ENCODE measurements around the gene CDKAL1.

CDKAL1 gene

GRCh38 chr6:20939161-20939775, 405.0 kb downstream of the CDKAL1 start:
- TF ChIP-seq CTCF (IDR thresholded peaks at IDR 0.05; ENCODE audit: low read depth, low read length) = no peak
- no peaks in the 10 kb centered on the region for H3K36me3 ChIP-seq
- DNase-seq = no peak
- H3K9me3 ChIP-seq = no peaks in the 10 kb centered on the region
- no peaks in the 10 kb centered on the region for H3K27me3 ChIP-seq
- no peak overlapping the region for H3K4me3 ChIP-seq (ENCODE audit: low read depth, low read length)
- no peaks in the 10 kb centered on the region for H3K4me1 ChIP-seq

GRCh38 chr6:20943040-20943627, 408.9 kb downstream of the CDKAL1 start:
- Histone ChIP-seq H3K36me3 (no peaks in the 10 kb centered on the region), H3K27me3 (no peaks in the 10 kb centered on the region), H3K4me1 (no peaks in the 10 kb centered on the region), H3K9me3 (no peaks in the 10 kb centered on the region), H3K4me3 (ENCODE audit: low read depth, low read length) (no peak overlapping the region)
- DNase-seq = no peak
- no peak for TF ChIP-seq CTCF (IDR thresholded peaks at IDR 0.05; ENCODE audit: low read depth, low read length)

- Histone ChIP-seq H3K4me1 (no peaks in the 10 kb centered on the region), H3K4me3 (ENCODE audit: low read depth, low read length) (no peak overlapping the region), H3K9me3 (no peaks in the 10 kb centered on the region), H3K36me3 (no peaks in the 10 kb centered on the region), H3K27me3 (no peaks in the 10 kb centered on the region)
- no peak for DNase-seq
- TF ChIP-seq CTCF (IDR thresholded peaks at IDR 0.05; ENCODE audit: low read depth, low read length) = no peak
These were observed 409.7 kb downstream of the CDKAL1 start for GRCh38 chr6:20943922-20944321.

- H3K36me3 ChIP-seq = no peaks in the 10 kb centered on the region
- no peak for TF ChIP-seq CTCF (IDR thresholded peaks at IDR 0.05; ENCODE audit: low read depth, low read length)
- H3K27me3 ChIP-seq = no peaks in the 10 kb centered on the region
- no peaks in the 10 kb centered on the region for H3K4me1 ChIP-seq
- DNase-seq = no peak
- H3K9me3 ChIP-seq = no peaks in the 10 kb centered on the region
- no peak overlapping the region for H3K4me3 ChIP-seq (ENCODE audit: low read depth, low read length)
These were observed 411.8 kb downstream of the CDKAL1 start for GRCh38 chr6:20946022-20946421.

GRCh38 chr6:20946890-20947289, 412.6 kb downstream of the CDKAL1 start:
- Histone ChIP-seq H3K4me3 (ENCODE audit: low read depth, low read length) (no peak overlapping the region), H3K27me3 (no peaks in the 10 kb centered on the region), H3K9me3 (no peaks in the 10 kb centered on the region), H3K36me3 (no peaks in the 10 kb centered on the region), H3K4me1 (no peaks in the 10 kb centered on the region)
- TF ChIP-seq CTCF (IDR thresholded peaks at IDR 0.05; ENCODE audit: low read depth, low read length) = no peak
- DNase-seq = no peak

GRCh38 chr6:20947977-20948376, 413.7 kb downstream of the CDKAL1 start:
- Histone ChIP-seq H3K9me3 (no peaks in the 10 kb centered on the region), H3K4me3 (ENCODE audit: low read depth, low read length) (no peak overlapping the region), H3K27me3 (no peaks in the 10 kb centered on the region), H3K4me1 (peaks cover 4% of the 10 kb centered on the region), H3K36me3 (no peaks in the 10 kb centered on the region)
- TF ChIP-seq CTCF (IDR thresholded peaks at IDR 0.05; ENCODE audit: low read depth, low read length) = no peak
- DNase-seq = no peak

Data from BE2C (cell line).